HCT116 (cell line): ENCODE measurements around the gene RPTOR. TPM values are rescaled to one million over a fixed set of nuclear protein-coding genes. Genes with fewer than 3 reads are reported as not detected.

Experiments used
- ATAC-seq: fragments of 200-7000 bp; cut with Tn5 transposase; 2 replicates; pipeline ENCODE4 v1.9.1; 2020; ENCODE audit warnings: mild to moderate bottlenecking, moderate library complexity
- BruUV-seq: library from RNA; stranded (reverse); fragments of 400-500 nt; replicated peaks from 2 replicates; lab custom pipeline; 2021; lab: Mats Ljungman, UMichigan
- CTCF ChIA-PET: fragments of 300-600 bp; sonication (Branson Sonifier 250); formaldehyde crosslinking; loops from one replicate; lab custom pipeline; 2021; ENCODE audit warnings: antibody characterized with exemption; lab: Charles Lee
- POLR2A ChIA-PET: fragments of 300-600, 350-600 bp; sonication (Branson Sonifier 250); formaldehyde crosslinking; loops from one replicate; lab custom pipeline; 2021; ENCODE audit warnings: antibody characterized with exemption; lab: Charles Lee
- RAD21 ChIA-PET, 2 experiments: fragments of 300-600 bp; sonication (Branson Sonifier 250); formaldehyde crosslinking; loops; one replicate each; lab custom pipeline; 2023; ENCODE audit warnings: low total read pairs in 2 of 2; ENCODE audit not compliant: uncharacterized antibody in 2 of 2, unreplicated experiment in 2 of 2, low non-redundant PET in 1 of 2; lab: Charles Lee
- DNase-seq: peaks from one replicate; pipeline ENCODE4 v3.0.0-alpha.2; 2010; ENCODE audit warnings: low read depth, low spot score
- H2AFZ ChIP-seq: fragments of 200-600 bp; shearing (Covaris generic), sonication (generic); 2 replicates; pipeline ENCODE4 v1.6.1; 2017; ENCODE audit warnings: low read depth, mixed run types, mixed read lengths, antibody characterized with exemption, low read length; ENCODE audit not compliant: poor library complexity, severe bottlenecking
- H3K27ac ChIP-seq: 2 replicates; pipeline ENCODE4 v1.5.1; 2012; ENCODE audit warnings: low read depth, low read length
- H3K27me3 ChIP-seq: fragments of 200-600 bp; sonication (generic); 2 replicates; pipeline ENCODE4 v1.6.1; 2016; ENCODE audit warnings: mixed run types, low read length, mixed read lengths; ENCODE audit not compliant: insufficient read depth
- H3K36me3 ChIP-seq, 2 experiments: fragments of 200-500 bp in 1 of 2; fragments of 200-600 bp in 1 of 2; sonication (Bioruptor generic) in 1 of 2; sonication (generic) in 1 of 2; 2 replicates each; pipeline versions ENCODE4 v1.5.1 to v1.6.1; 2014 to 2016; ENCODE audit warnings: low read length in 2 of 2, inconsistent platforms in 1 of 2, mixed read lengths in 1 of 2, mixed run types in 1 of 2; ENCODE audit not compliant: insufficient read depth in 2 of 2, control insufficient read depth in 1 of 2
- H3K4me1 ChIP-seq, 2 experiments: fragments of 200-600 bp in 1 of 2; sonication (generic) in 1 of 2; 2 replicates each; pipeline versions ENCODE4 v1.5.1 to v1.6.1; 2012 to 2017; ENCODE audit warnings: low read length in 2 of 2, inconsistent platforms in 1 of 2, mild to moderate bottlenecking in 1 of 2, mixed read lengths in 1 of 2, mixed run types in 1 of 2, moderate library complexity in 1 of 2; ENCODE audit not compliant: insufficient read depth in 2 of 2, control insufficient read depth in 1 of 2
- H3K4me2 ChIP-seq: fragments of 200-600 bp; sonication (generic); 2 replicates; pipeline ENCODE4 v1.6.1; 2017; ENCODE audit warnings: mixed run types, low read length, mixed read lengths
- H3K4me3 ChIP-seq, 2 experiments: fragments of 200-600 bp in 1 of 2; sonication (generic) in 1 of 2; replicated peaks in 1 of 2; 2 replicates each; pipeline ENCODE4 v1.5.1; 2011 to 2016; ENCODE audit warnings: low read length in 2 of 2, control low read depth in 1 of 2, low read depth in 1 of 2, mild to moderate bottlenecking in 1 of 2, mixed read lengths in 1 of 2, mixed run types in 1 of 2
- H3K79me2 ChIP-seq: fragments of 200-600 bp; sonication (generic); 2 replicates; pipeline ENCODE4 v1.6.1; 2017; ENCODE audit warnings: mild to moderate bottlenecking, mixed run types, low read length, moderate library complexity, mixed read lengths; ENCODE audit not compliant: insufficient read depth
- H3K9ac ChIP-seq: fragments of 200-600 bp; sonication (generic); 2 replicates; pipeline ENCODE4 v1.6.1; 2016; ENCODE audit warnings: low read length, mixed read lengths
- H3K9me2 ChIP-seq: fragments of 200-600 bp; sonication (generic), shearing (Covaris generic); 2 replicates; pipeline ENCODE4 v1.6.1; 2017; ENCODE audit warnings: mixed run types, mild to moderate bottlenecking, moderate library complexity; ENCODE audit not compliant: insufficient read depth
- H3K9me3 ChIP-seq, 2 experiments: fragments of 200-500 bp in 1 of 2; fragments of 200-600 bp in 1 of 2; sonication (Bioruptor generic) in 1 of 2; sonication (generic) in 1 of 2; 2 replicates each; pipeline ENCODE4 v1.6.1; 2014 to 2017; ENCODE audit warnings: low read length in 2 of 2, mixed read lengths in 2 of 2, inconsistent platforms in 1 of 2, low read depth in 1 of 2, mild to moderate bottlenecking in 1 of 2, mixed run types in 1 of 2, moderate library complexity in 1 of 2; ENCODE audit not compliant: control insufficient read depth in 1 of 2, insufficient read depth in 1 of 2
- H4K20me1 ChIP-seq: fragments of 200-600 bp; sonication (generic), shearing (Covaris generic); 2 replicates; pipeline ENCODE4 v1.6.1; 2017; ENCODE audit warnings: mixed run types, mild to moderate bottlenecking, moderate library complexity; ENCODE audit not compliant: insufficient read depth
- CTCF ChIP-seq, 3 experiments: fragments of 200-600 bp in 1 of 3; sonication (generic) in 1 of 3; IDR thresholded peaks in 2 of 3; conservative IDR thresholded peaks in 1 of 3; 2 replicates each; pipeline ENCODE4 v1.5.1; 2012 to 2017; ENCODE audit warnings: low read depth in 2 of 3, low read length in 2 of 3, antibody characterized with exemption in 1 of 3, borderline replicate concordance in 1 of 3, control low read depth in 1 of 3, mild to moderate bottlenecking in 1 of 3, mixed read lengths in 1 of 3, mixed run types in 1 of 3, moderate library complexity in 1 of 3; ENCODE audit not compliant: insufficient read depth in 1 of 3
- ELF1 ChIP-seq: IDR thresholded peaks from 2 replicates; pipeline ENCODE4 v1.6.1; 2012; ENCODE audit warnings: low read depth, borderline replicate concordance
- POLR2A ChIP-seq: IDR thresholded peaks from 2 replicates; pipeline ENCODE4 v1.7.0; 2011; ENCODE audit warnings: borderline replicate concordance; ENCODE audit not compliant: insufficient read depth, insufficient read length; ENCODE audit errors: extremely low read depth
- SIN3A ChIP-seq: IDR thresholded peaks from 2 replicates; pipeline ENCODE4 v1.6.1; 2012; ENCODE audit warnings: low read depth
- ZNF274 ChIP-seq: fragments of 200-500 bp; sonication (Bioruptor generic); IDR thresholded peaks from 2 replicates; pipeline ENCODE4 v1.6.1; 2014; ENCODE audit warnings: mild to moderate bottlenecking, low read depth, low read length, inconsistent platforms
- intact Hi-C: fragments of 100-400 bp; cut with micrococcal nuclease; formaldehyde crosslinking; loops from 2 replicates; pipeline ENCODE4 v1.10.0; 2022
- total RNA-seq: library from RNA; stranded (reverse); gene quantifications from one replicate; pipeline ENCODE4 v1.2.1, GENCODE V29; 2021; ENCODE audit not compliant: unreplicated experiment

The RPTOR gene
- total RNA-seq, 1 experiment from 2014 or later: 69.5 TPM

GRCh38 chr17:80632046-80632581 is 87.5 kb downstream of the RPTOR start:
- H3K36me3 ChIP-seq: no peaks in the 10 kb centered on the region; a peak in 1 of 4 replicates
- RAD21 ChIA-PET: no interaction called here
- ATAC-seq: no peak
- H3K9ac ChIP-seq: no peak overlapping the region
- H2AFZ ChIP-seq: no peak overlapping the region
- BruUV-seq: no TSS peak
- H3K4me3 ChIP-seq: no peak overlapping the region
- POLR2A ChIA-PET: no interaction called here
- TF ChIP-seq CTCF (IDR thresholded peaks at IDR 0.05 in 2 of 3, conservative IDR thresholded peaks at IDR 0.05 in 1 of 3; ENCODE audit: borderline replicate concordance in 1 of 3, insufficient read depth in 1 of 3, low read depth in 2 of 3, low read length in 2 of 3): no peak
- CTCF ChIA-PET: interaction anchor here (1.5 kb wide), 1 partner anchor 18 kb away, joined by 7 read pairs; no protein-coding TSS in a partner anchor
- peaks cover 96% of the 10 kb centered on the region for H3K79me2 ChIP-seq
- no peaks in the 10 kb centered on the region for H3K9me3 ChIP-seq
- H3K4me1 ChIP-seq: no peaks in the 10 kb centered on the region
- no peak overlapping the region for H3K27ac ChIP-seq
- DNase-seq: no peak
- peaks cover 8% of the 10 kb centered on the region; the same call in 1 of the 2 replicates for H4K20me1 ChIP-seq
- no peaks in the 10 kb centered on the region for H3K27me3 ChIP-seq
- intact Hi-C loops: no loop called here
- H3K9me2 ChIP-seq: no peaks in the 10 kb centered on the region
- no peak overlapping the region for H3K4me2 ChIP-seq

GRCh38 chr17:80633207-80633606 is 88.6 kb downstream of the RPTOR start:
- H3K4me1 ChIP-seq: no peaks in the 10 kb centered on the region
- ATAC-seq (no peak), DNase-seq (no peak)
- intact Hi-C loops: no loop called here
- POLR2A ChIA-PET: no interaction called here
- H4K20me1 ChIP-seq: peaks cover 8% of the 10 kb centered on the region; the same call in 1 of the 2 replicates
- H2AFZ ChIP-seq: no peak overlapping the region
- TF ChIP-seq SIN3A (no peak), ELF1 (no peak), POLR2A (no peak), ZNF274 (no peak)
- no peaks in the 10 kb centered on the region for H3K36me3 ChIP-seq
- no peaks in the 10 kb centered on the region for H3K9me3 ChIP-seq
- no peak overlapping the region for H3K27ac ChIP-seq
- RAD21 ChIA-PET: no interaction called here
- no peaks in the 10 kb centered on the region for H3K27me3 ChIP-seq
- no peak overlapping the region for H3K4me3 ChIP-seq
- H3K9me2 ChIP-seq: no peaks in the 10 kb centered on the region
- no peak overlapping the region for H3K4me2 ChIP-seq
- BruUV-seq: no TSS peak
- peaks cover 99% of the 10 kb centered on the region for H3K79me2 ChIP-seq
- H3K9ac ChIP-seq: no peak overlapping the region
- CTCF ChIA-PET: interaction anchor here (1.2 kb wide), 1 partner anchor 17 kb away, joined by 4 read pairs; no protein-coding TSS in a partner anchor
